GM21737 (cell line): ENCODE measurements around the gene CCDC136.

Experiments used
- ATAC-seq: cut with Tn5 transposase; IDR thresholded peaks from one replicate; pipeline ENCODE4 v1.9.1; 2021; ENCODE audit warnings: mild to moderate bottlenecking, moderate library complexity; ENCODE audit not compliant: unreplicated experiment

CCDC136 gene

DNA sequence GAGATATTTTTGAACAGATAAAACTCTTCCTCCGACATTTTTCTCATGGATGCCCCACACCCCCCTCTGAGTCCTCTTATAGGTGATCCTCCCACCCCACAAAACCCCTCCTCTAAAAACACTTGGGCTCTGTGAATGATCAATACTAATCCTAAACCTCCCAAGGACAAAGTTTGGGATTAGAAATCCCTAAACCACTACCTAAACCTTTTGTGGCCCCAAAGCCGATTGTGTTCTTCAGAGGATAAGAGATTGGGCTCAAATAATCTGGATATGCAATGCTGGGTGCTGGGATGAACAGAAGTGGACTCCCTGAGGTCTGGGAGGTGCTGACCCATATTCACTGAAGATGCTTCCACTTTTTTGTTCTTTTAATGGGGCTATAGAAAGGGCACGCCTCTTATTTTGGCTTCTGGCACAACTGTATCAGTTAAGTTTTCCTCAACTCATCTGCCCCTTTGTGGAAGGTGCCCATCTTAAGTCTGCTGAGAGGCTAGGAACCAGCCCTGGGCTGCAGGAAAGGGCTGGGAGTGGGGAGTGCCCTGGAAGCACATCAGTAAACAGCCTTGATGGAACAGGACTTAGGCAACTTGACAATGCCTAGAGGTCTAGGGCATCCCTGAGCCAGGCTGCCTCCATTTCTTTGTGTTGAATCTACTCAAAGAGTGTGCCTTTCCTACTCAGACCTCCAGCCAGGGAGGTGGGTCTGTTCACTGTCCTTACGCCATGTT, 15.9 kb upstream of the CCDC136 start, which contains the start of gene OPN1SW:
TSS of gene OPN1SW (minus strand) at position 51 of the 731 bp plus-strand sequence. CDS start at position 38, 13 bp downstream.
- ATAC-seq = no peak

DNA sequence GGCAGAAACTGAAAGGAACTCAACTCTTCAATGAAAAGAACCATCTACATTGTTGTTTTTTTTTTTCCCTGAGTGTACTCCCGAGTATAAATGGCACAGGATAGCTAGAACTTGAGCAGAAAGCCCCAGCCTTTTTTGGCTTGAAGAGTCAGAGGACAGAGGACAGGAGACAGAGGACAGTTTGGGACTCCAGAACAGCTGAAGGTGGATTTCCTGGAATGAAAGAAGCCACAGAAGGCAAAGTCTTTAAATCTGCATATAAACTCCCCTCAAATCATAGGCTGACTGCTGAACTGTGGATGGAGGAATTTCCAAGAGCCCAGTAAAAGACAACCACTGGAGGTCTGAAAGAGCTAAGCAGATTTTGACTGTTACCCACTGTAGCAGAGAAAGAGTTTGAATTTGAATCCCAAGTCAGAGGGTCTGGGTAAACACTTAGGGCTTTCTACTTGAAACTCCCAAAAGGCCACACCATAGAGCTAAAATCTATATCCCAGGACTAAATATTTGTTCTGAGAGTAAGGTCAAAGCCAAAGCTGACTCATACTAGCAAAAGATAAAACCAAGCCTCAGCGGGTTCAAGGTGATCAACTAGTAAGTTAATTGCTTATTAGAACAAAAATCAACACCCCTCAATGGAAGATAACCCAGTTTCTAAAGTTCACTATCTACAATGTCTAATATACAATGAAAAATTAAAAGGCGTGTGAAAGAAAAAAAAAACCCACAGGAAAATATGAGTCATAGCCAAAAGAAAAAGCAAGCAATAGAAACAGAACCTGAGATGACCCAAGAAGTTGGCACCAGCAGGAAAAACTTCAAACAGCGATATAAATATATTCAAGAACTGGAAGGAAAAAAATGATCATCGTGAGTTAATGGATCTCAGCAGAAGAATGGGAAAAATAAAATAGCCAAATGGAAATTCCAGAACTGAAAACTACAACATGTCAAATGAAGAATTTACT, 14.3 kb upstream of the CCDC136 start:
- no peak for ATAC-seq

DNA sequence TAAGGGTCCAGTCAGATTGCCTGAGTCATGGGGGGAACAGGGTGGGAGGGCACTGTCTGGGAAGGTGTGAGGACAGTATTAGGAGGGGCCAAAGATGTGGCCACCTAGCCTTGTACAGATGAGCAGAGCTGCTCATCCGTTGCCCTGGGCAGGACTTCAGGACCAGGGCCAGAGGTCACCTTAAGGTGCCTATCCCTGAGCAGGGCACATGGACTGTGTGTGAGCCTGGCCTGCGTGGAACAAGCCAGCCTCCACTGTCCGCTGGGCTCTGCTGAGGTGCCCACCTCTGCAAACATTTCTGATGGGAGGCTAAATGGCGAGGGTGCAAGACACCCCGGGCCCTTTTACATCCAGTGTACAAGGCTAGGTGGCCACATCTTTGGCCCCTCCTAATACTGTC, 12.8 kb upstream of the CCDC136 start:
- ATAC-seq = no peak

DNA sequence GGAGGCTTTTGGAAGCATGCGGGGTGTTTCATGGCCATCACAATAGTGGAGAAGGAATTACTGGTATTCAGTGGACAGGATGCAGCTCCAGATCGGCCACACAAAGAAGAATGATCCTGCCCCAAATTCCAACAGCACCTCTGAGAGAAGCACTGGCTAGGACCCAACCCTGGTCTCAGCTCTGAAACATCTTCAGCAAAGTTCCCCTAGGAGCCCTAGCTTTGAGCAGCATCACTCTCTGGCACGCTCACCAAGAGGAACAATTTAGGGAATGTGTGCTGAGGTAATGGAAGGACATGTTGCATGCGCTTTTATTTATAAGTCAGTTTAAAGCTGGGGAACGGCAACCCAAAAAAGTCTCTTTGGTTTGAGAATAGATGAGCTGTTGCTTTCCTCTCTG, 10.6 kb upstream of the CCDC136 start:
- ATAC-seq = no peak

DNA sequence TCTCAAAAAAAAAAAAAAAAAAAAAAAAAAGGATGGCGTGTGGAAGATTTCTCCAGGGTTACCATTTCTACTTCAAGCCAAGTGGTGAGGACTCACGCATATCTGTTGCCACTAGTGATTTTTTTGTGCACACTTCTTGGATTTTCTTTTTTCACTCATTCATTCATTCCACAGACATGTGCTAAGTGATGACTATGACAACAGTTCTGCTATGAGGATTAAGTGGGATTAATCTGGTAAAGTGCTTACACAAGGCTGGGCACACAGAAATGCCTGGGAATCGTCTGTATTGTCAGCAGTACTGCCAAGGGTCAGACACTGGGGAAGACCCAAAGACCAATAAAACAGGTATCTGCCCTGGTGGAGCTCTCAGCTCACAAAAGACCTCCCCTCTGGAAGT, 9.9 kb upstream of the CCDC136 start:
- no peak for ATAC-seq

DNA sequence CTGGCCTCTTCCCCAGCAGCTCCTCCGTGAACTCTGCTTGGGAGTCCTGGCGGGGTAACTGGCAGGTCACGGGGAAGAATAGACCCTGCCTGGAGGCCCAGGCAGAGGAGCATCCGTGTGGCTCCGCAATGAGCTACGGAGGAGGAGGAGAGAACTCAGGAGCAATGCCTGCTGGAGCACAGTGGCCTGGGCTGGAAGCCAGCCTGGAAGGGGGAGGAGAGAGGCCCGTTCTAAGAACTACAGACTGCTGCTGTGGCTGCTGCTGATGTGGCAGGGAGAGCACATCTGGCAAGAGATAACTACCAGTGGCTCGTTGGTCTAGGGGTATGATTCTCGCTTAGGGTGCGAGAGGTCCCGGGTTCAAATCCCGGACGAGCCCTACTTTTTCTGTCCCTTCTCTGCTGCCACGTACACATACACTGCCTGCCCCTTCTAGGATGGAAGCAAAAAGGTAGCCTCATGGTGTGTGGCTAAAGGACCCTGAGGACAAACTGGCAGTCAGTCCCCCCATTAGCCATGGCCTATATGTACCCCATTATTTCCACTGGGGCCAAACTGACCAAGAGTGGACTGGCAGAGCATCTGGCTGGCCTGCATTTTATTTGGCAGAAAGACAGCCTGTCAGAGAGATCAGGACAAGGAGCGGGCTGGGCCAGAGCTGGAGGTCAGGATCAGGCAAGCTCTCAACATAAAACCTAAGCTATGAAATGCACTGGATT, 8.5 kb upstream of the CCDC136 start:
- ATAC-seq = no peak

DNA sequence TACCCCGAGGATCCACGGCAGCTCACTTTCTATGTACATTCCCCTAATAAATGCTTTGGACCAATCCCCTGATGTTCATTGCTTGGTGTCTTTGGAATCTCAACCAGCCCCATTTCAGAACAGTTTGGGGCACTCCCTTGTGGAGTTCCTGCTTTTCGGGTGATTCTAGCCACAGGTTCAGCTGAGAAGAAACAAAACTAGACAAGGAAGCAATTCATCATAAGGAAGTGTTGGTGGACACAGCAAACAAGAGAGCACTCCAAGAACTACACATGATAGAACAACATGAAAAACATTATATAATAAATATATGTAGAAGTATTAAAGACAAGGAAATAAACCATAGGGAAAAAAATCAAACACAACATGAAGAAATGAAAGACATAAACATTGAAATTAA, 6.0 kb upstream of the CCDC136 start:
- ATAC-seq = no peak

DNA sequence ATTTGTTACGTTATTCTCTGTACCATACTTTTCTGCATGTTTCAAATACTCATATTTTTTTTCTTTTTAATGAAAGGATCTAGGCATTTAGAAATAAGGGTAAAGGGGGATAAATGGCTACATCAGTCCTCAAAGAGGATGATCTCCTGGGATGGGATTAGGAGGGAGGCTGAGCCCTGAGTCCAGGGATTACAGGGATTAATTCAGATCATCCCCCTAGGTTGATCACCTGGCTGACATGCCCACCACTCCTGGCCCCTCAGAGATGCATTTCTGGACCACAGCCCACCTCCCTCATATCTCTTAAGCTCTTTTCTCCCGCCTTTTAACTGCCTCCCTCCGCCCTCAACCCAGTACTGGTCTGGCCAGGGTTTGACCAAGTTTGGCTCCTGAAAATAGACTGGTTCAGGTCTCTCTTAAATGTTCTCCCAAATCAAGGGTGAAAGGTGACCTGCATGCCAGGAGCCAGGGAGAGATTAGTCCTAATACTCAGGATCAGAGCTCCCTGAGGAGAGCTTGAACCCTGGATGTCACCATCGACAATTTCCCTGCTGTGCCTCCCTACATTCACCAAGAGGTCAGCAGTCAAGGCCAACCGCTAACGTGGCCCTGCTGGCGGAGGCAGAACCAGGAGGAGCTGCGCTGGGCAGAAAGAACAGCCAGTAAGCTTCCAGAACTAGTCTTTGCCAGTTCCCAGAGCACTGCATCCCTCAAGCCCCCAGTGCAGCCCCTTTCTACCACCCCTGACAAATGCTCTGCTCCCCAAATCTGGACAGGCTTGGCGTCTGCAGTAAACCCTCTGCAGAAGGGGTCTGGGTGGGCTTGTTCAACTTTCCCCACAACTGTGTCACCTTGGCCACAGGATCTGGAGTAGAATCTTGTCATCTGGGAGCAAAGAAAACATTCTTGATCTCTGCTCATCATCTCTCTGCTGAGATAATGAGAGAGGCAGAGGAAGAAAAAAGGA, 3.0 kb upstream of the CCDC136 start:
- no peak for ATAC-seq

DNA sequence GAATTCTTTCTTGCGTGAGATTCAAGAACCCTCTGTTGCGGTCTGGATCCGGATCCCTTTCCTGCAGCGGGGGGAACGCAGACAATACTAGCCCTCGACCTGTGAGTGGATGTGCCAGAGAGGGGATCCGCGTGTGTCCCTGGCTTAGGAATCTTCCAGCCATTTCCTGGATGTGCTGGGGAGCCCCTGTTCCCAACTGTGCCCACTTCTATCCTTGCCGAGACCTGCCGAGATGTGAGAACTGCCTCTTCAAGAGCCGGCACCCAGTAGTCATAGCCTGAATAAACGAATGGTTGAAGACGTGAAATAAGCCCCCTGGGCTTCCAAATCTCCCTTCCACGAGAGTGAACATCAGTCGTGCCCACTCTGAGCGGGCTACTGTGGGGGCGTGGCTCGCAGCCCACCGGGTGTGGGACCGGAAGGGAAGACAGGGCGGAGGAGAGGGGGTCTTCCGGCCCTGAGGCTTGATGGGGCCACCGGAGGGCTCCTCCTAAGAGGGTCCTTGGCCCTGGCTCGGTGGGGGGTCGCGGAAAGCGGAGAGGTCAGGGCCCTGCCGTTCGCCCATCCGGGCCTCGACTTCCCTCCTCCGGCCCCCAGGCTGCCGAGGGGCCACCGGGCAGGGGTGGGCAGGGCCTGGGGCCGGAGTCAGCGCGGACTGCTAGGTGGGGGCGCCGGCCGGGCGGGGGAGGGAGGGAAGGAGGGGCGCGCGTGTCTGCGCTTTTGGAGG, 1.3 kb upstream of the CCDC136 start:
- ATAC-seq = peak; percentile 8

DNA sequence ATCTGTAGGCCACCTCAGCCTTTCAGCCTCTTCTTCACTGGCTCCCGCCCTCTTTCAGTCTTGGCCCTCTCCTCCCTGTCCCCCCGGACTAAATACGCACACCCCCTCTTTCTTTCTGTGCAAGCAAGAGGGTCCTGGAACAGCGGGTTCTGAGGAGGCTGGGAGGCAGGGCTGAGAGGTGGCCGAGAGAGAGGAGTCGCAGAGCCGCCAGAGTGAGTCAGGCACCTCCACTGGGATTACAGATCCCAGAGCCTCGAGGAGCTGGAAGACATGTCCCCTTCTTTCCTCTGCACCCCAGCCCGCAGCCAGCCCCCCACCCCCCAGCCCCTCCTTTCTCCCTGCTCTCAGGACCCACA, 182 bp downstream of the CCDC136 start:
- no peak for ATAC-seq

DNA sequence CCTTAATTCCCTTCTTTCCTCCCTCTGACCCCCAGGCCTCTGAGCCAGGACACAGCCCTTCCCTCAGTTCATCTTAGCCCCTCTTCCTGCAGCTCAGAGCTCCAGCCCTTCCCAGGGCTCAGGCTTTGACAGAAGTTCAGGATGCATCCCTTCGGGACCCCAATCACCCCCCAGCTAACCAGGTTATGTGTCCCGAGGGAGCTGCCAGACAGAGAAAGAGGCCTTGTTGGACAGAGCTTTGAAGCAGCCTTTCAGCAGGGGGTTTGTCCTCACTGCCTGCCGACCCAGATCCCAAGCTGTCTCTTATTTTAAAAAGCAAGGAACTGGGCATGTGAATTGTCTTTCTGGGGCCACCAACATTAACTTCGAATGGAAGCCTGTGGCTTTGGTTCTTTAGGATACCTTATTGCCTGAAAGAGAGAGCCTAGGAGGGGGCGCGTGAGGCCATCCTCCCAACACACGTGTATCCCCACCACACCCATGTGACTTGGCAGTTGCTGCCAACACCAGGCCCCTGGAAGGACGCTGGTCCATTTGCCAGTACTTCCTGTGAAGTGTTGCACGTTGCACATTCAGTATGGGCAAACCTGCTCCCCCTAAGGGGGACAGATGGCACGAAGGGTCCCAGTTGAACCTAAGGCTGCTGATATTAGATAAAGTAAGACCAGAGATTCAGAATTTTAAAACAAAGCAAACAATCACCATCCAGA, 858 bp downstream of the CCDC136 start:
- ATAC-seq = no peak

DNA sequence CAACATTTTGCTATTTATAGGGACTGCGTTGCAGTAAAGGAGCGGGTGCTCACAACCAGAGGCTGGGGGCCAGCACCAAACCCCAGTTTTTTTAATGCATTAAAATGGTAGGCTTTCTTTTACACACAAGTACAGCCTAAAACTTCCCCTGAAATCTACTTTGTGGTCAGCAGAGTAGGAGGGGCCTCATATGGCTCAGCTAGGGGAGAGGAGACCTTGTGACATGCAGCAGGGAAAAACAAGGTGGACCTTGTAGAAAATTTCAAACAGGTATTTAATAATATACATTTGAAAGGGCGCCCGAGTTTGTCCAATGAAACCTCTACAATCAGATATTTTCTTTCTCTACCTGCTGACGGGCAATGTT, 1.4 kb downstream of the CCDC136 start:
- ATAC-seq = no peak

DNA sequence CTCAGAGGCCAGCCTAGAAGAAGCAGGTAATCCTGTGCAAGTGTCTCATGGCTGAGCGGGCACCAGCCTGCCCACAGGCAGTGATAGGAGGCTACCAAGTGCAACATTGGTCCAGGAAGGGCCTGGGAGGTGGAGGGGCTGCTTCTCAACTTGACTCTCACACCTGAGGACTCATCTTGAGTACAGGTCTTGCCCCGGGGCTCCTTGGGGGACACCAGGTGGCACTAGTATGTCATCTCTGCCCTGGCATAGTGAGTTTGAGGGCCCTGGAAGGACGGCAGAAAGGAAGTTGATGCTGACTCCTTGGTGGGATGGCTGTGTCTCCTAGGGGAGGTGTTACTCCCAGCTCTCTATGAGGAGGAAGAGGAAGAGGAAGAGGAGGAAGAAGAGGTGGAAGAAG, 2.3 kb downstream of the CCDC136 start:
- ATAC-seq = no peak

DNA sequence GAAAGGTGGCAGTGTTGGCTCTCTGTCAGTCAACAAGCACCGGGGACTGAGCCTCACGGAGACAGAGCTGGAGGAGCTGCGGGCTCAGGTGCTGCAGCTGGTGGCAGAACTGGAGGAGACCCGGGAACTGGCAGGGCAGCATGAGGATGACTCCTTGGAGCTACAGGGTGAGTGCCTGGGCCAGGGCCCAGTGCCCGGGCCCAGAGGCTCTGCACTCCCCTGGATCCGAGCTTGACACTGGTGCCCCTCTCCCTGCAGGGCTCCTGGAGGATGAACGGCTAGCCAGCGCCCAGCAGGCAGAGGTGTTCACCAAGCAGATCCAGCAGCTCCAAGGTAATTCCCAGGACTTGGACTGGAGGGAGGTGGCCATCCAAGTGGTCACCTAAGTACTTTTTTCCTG, 2.7 kb downstream of the CCDC136 start:
- no peak for ATAC-seq

DNA sequence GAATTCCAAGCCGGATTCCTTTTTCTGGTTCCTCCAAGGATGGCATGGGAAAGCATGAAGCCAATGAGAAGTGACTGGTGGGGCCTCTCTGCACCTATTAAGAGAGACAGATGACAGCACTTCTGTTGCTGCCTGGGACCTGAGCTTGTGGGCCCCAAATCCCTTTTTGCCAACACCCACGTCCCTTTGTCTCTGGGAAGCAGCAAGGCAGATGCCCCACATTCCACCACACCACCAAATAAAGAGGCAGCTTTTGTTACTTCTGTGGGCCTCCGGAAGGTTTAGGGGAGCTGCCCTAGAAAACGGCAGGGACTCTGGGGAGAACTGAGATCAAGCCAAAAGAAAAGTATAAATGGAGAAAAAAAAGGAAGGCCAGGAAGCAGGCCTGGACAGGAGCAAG, 3.4 kb downstream of the CCDC136 start:
- no peak for ATAC-seq

DNA sequence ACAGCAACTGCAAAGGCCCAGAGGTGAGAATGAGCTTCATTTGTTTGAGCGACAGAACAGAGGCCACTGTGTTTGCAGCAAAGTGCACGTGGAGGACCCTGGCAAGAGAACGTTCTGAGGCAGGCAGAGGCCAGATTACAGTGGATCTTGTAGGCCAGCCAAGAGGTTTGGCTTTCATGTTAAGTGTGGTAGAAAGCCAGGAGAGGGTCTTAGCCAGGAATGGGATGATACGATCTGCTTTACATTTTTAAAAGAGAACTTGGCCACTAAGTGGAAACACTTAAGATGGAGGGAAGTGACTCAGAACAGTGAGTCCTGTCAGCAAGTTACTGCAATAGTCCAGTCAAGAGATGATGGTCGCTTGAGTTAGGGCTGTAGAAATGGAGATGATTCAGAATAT, 4.6 kb downstream of the CCDC136 start:
- no peak for ATAC-seq

DNA sequence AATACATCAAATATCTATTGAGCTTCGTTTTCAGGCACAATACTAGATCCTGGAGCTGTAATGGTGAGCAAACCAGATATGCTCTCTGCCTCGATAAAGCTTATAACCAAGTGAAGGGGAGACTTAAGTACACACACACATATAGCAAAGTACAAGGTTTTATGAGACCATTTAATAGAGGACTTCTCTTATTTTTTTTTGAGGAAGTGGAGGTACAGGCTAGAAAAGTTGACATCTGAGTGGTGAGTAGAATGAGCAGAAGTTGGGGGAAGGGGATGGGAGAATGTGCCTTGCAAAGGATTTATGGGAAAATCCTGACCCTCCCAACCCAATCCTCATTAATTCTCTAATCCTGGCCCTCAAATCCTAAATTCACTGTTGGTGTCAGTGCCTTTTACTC, 7.7 kb downstream of the CCDC136 start:
- ATAC-seq = no peak

DNA sequence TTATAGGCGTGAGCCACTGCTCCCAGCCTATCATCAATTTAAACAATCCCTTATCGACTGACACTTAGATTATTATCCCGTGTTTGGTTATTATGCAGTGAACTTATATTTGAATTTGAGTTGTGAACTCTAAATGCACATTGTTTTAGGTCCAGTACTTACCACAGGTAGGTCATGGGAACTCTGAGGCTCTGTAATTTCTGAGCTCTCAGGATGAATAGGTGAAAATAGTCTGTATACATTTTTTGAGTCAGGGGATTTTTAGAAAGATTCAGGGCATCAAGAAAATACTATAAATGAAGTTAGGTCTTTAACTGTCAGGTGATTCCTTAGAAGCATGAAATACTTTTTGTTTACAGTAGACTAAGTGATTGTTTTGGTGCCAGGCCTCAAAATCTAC, 8.8 kb downstream of the CCDC136 start:
- no peak for ATAC-seq

DNA sequence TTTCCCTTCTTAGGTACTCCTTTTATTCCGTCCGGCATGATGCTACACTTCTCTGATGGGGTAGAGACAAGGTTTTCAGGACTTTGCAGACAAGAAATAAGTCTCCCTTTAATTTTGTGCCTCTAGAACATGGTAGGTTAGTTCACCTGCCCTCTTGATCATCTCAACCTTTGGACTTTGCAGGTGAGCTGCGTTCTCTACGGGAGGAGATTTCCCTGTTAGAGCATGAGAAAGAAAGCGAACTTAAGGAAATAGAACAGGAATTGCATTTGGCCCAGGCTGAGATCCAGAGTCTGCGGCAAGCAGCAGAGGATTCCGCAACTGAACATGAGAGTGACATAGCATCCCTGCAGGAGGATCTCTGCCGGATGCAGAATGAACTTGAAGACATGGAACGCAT, 9.2 kb downstream of the CCDC136 start:
- no peak for ATAC-seq
